GM20431 (cell line): ENCODE data around the gene OR51S1.
"Not testable (repeated sequence)": the region's sequence is repeated elsewhere in the genome, so short reads cannot be mapped to it uniquely, and the experiment has no call there.

ENCODE experiments used
- in situ Hi-C: fragments of 300-500 bp; cut with MseI, MboI; formaldehyde crosslinking; loops from one replicate; pipeline ENCODE4 v1.15.0; 2020; ENCODE audit warnings: low sequenced_read_pairs; ENCODE audit not compliant: unreplicated experiment

Gene OR51S1, protein sequence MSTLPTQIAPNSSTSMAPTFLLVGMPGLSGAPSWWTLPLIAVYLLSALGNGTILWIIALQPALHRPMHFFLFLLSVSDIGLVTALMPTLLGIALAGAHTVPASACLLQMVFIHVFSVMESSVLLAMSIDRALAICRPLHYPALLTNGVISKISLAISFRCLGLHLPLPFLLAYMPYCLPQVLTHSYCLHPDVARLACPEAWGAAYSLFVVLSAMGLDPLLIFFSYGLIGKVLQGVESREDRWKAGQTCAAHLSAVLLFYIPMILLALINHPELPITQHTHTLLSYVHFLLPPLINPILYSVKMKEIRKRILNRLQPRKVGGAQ

DNA sequence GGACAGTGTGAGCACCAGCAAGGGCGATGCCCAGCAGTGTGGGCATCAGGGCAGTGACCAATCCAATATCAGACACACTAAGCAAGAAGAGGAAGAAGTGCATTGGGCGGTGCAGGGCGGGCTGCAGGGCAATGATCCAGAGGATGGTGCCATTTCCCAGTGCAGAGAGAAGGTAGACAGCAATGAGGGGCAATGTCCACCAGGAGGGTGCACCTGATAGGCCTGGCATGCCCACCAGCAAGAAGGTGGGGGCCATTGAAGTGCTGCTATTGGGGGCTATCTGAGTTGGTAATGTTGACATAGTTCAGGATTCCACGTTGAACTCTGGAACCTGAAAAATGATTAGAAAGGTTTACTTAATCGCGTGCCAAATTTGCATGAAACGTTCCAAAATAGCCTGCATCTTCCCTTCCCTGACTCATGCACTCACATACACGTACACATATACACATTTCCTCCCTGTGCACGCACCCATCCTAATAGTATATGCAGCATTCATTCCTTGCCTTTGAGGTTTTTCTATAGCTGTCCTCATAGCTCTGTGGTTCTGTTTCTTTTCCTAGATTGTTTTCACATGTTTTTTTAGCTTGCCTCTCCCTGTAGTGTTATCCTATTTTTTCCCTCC is at the start of gene OR51S1:
Gene OR51S1, minus strand, starts transcription at position 301 of the 625 bp plus-strand sequence. Its CDS starts 0 bp downstream, at position 301.
- in situ Hi-C loops, result no loop called here

DNA sequence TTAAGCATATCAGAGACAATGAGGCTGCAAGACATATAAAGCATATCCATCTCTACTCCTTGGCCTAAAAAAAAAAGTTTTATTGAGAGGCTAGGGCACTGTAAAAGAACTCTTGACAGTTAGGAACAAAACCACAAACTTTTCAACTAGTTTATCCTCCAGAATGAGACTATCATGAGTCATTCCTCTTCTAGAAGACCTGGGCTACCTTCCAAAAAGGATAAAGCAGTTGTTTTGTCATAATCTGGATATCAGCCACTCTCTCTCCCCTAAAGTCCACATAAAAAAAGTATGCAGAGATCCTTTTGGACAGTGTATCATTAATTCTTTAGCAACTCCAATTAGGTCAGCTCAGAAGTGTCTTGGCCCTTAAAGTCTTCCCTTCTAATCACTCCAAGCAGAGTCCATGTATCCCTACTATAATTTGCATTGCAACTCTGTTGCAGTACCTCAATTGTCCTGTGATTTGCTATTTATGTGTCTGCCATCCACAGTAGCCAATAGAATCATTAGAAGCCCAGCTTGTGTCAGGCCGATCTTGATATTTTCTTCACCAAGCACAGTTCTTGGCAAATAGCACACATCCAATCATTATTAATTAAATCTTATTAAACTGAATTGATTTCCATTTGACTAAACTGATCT is 43.1 kb upstream of the OR51S1 start:
- in situ Hi-C loops, result no loop called here

DNA sequence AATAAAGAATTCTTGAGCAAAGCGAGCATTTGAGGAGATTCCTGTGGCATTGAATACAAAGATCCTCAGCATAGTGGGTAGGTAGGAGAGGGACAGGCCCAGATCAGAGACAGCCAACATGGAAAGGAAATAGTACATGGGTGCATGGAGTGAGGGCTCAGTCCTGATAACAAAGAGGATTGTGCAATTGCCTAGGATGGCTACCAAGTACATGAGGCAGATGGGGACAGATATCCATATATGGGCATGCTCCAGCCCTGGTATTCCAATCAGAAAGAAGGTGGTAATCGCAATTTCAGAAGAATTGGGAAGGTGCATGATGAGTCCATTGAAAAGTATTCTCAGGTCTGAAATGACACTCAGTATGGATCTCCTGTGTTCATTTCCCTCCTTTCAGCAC is 41.3 kb upstream of the OR51S1 start:
- in situ Hi-C loops, result no loop called here

DNA sequence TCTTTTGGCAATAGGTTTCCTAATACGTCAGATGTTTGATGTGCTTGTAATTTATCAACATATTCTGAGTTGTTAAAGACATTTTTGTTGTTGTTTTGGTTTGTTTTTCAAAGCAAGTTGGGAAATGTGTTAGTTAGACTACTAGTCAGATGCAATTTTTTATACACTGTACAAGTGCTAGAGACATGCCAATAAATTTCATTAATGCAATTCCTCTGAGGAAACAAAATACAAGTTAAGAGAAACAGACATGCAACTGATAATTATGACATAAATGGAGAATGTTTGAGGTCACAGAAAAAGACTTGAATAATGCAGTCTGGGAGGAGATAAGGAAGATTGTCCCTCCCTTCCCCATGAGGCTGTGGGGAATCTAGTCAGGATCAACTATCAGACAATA is 38.6 kb upstream of the OR51S1 start:
- in situ Hi-C loops, result no loop called here

DNA sequence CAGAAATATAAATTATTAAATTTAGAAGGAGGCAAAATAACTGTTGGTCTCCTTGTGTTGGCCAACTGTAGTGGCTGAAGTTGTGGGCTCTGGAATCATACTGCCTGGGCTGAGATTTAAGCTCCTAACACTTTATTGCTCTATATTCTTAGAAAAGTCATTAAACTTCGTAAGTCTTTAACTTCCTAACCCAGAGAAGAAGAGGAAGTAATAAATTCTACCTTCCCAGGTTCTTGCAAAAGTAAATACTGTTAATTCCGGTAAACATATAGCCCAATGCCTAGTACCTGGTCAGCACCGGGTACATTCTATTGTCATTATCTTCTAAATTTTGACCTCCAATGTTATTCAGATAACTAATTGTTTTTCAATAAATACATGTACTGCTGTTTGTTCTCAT is 37.2 kb upstream of the OR51S1 start:
- in situ Hi-C loops, result no loop called here

DNA sequence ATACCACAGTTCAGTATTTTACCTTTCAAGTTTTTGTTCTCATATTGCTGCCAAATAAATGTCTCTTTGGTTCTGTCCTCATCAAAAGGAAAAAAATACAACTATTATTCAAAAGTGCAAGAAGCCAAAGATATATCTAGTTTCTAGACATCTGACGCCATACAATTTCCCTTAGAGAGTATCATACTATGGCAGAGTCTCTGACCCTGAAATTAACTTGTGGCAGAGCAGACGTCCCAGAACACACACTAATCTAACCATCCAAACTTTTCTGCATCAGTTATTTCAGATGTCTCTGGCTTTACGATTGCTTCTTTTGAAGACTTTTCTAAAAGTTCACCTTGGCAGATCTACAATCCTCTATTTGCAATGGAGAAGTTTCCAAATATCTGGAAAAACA is 35.4 kb upstream of the OR51S1 start:
- in situ Hi-C loops, result no loop called here

DNA sequence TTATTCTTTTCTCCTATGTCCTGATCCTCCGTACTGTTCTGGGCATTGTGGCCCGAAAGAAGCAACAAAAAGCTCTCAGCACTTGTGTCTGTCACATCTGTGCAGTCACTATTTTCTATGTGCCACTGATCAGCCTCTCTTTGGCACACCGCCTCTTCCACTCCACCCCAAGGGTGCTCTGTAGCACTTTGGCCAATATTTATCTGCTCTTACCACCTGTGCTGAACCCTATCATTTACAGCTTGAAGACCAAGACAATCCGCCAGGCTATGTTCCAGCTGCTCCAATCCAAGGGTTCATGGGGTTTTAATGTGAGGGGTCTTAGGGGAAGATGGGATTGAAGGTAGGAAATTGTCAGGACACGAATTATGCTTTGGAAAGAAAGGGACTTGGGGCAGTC is 33.5 kb upstream of the OR51S1 start:
- in situ Hi-C loops, result no loop called here

DNA sequence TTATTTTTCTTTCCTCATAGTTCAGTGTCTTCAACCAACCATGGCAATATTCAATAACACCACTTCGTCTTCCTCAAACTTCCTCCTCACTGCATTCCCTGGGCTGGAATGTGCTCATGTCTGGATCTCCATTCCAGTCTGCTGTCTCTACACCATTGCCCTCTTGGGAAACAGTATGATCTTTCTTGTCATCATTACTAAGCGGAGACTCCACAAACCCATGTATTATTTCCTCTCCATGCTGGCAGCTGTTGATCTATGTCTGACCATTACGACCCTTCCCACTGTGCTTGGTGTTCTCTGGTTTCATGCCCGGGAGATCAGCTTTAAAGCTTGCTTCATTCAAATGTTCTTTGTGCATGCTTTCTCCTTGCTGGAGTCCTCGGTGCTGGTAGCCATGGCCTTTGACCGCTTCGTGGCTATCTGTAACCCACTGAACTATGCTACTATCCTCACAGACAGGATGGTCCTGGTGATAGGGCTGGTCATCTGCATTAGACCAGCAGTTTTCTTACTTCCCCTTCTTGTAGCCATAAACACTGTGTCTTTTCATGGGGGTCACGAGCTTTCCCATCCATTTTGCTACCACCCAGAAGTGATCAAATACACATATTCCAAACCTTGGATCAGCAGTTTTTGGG is 33.0 kb upstream of the OR51S1 start, which contains the start of gene OR51T1:
Gene OR51T1, plus strand, starts transcription at position 41 of the 641 bp plus-strand sequence. Its CDS starts 0 bp downstream, at position 41.
- in situ Hi-C loops, result no loop called here

DNA sequence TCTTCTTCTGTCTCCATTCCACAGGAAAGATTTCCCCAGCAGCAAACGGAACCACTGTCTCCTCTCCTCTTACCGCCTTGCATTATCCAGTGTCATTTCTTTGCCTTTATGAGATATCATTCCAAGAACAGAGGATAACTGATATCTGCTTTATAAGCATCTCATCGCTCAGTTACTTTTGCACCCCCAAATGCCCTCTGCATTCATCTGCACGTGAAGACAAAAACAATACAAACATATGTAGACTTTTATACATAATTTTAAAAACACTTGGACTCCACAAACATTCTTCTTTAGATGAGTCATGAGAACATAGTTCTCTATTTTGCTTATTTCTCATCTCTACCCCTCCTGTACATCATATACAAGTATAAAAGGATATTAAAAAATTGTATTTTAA is 32.2 kb upstream of the OR51S1 start:
- in situ Hi-C loops, result no loop called here

DNA sequence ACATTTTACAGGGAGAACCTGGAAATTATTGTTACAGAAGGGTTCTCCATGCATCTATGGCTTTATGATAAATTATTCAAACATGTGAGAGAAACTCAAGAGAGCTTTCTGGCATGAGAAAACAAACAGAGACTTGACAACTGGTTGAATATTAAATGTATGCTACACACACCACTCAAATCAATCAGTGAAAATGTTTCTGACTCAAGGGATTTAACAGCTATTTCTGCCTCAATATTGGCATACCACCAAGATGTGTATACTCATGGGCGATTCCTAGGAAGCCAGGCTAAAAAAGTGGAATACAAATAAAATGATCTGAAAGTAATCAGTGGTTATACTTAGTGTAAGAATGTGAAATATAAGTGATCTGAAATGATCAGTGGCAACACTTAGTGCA is 16.8 kb upstream of the OR51S1 start:
- in situ Hi-C loops, result no loop called here

DNA sequence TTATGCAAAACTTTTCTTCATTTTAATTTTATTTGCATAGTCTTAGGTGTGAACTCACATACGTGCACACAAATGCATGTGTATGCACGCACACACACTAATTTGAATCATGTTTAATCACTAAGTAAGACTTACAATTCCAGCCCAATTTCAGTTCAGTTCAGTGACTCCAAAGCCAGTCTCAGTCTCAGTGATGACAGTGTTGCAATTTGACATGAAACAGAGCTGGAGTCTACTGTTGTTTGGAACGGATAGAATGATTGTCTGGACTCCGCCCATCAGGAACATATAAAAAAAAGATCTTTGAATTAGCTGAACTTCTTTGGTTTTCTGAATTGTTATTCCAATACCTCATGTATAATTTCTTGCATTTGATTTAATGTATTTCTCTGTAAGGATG is 14.9 kb upstream of the OR51S1 start:
- in situ Hi-C loops, result no loop called here

DNA sequence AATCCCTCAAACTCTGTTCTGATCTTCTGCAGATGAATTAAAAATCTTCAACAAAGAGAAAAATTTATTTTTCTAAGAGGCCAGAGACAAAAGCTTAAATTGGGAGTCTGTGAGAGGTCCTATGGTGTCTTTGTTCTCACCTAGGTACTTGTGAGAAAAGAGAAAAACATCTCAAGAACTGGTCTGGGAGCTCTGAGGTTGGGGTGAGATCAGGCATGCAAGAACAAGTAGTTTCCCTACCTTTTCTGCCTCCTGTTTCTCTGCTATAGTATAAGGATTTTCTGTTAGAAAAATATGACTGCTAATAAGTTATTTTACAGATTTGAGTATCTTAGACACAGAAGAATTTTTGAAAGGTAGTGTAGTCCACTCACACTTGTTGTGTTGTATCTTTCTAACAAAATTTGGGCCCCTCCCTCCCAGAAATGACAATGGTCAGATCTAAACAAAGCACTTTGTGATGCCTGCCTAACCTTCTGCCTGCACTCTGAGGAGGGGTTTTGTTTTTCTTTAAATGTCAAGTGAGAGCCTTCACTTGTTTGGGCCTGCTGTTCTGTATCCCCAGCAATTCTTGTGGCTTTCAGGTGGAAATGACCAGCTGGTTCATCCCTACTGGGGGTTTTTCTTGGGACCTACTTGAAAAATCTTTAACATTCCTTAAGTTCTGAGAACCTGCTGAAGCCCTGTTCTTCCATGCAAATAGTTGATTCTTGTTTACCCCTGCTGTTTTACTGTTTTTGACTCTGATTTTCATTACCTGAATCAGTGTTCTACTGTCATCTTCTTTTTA is 13.6 kb upstream of the OR51S1 start:
- in situ Hi-C loops, result no loop called here

DNA sequence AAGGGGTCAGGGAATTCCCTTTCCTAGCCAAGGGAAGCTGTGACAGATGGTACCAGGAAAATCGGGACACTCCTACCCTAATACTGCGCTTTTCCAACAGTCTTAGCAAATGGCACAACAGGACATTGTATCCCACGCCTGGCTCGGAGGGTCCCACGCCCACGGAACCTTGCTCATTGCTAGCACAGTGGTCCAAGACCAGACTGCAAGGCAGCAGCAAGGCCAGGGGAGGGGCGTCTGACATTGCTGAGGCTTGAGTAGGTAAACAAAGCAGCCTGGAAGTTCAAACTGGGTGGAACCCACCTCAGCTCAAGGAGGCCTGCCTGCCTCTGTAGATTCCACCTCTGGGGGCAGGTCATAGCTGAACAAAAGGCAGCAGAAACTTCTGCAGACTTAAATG is 5.3 kb upstream of the OR51S1 start:
- in situ Hi-C loops, result not testable (repeated sequence)

DNA sequence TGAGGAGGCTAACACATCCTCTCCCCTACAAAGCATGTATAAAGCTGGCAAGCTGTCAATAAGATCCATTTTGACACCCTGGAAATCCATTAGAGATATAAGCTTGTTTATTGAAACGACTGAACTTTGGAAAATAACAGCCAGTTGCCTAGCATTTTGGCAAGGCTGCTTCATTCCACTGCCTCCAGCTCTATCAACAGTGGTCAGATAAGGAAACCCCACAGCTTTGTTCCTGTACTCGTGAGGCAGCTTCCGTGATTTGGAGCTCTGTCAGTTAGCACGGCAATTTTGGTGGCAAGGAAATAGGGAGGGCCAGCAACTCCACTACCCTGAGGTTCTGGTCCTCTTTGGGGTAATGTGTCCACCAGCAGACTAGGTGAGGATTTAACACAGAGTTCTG is 2.0 kb upstream of the OR51S1 start:
- in situ Hi-C loops, result no loop called here

DNA sequence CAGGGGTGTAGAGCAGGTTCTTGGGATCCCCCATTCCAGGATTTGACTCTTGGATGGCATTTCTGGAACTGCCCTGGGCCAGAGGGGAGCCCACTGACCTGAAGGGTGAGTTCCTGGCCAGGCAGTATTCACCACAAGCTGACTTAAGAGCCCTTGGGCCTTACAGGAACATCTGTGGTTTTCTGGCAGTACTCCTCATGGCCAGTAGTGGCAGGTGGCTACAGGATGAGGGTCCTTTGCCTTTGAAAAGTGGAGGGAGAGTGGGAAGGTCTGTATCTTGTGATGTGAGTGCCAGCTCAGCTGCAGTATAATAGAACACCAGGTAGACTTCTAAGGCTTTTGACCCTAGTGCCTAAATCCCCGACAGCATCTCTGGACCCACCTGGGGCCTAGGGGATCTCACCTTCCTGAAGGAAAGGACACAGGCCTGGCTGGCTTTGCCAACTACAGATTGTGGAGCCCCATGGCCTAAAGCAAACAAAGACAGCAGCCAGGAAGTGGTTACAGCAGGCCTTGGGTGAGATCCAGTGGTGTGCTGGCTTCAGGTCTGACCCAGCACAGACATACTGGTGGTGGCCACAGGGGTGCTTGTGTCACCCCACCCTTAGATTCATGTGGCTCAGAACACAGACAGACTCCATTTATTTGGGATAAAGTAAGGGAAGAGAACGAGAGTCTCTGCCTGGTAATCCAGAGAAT is 9.0 kb downstream of the OR51S1 start:
- in situ Hi-C loops, result no loop called here

DNA sequence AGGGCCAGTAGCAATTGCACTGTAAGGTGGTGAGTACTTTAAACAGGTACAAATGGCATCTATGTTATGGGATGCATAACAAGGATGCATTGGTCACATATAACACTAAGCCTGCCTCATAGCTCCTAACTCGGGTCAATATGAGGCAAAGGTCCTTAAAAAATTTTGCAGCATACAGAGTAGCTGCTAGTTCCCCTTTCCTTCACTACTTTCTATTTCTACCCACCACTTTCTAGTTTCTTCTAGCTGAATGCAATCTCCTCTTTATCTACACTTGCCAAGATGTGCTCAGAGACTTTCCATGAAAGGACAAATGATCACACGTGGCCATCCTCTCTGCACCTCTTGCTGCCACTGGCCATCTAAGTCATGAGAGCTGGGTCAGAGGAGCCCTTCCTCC is 18.1 kb downstream of the OR51S1 start:
- in situ Hi-C loops, result no loop called here

DNA sequence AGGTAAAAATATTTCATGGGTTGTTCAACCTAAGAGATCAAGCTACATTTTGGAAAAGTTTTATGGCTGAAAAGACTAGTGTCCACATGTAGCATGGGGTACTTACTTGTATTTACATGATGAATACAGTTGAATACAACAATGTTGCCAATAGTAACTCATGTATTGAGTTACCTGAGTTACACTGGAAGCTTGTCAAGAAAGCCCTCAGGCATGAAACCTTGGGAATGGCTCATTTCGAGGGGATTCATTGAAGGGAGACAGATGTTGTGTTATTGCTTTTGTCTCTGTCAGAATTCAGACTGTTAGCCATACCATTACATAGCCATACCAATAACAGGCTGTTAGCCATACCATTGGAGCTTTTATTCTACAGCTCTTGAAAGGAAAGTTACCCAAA is 18.7 kb downstream of the OR51S1 start:
- in situ Hi-C loops, result no loop called here

DNA sequence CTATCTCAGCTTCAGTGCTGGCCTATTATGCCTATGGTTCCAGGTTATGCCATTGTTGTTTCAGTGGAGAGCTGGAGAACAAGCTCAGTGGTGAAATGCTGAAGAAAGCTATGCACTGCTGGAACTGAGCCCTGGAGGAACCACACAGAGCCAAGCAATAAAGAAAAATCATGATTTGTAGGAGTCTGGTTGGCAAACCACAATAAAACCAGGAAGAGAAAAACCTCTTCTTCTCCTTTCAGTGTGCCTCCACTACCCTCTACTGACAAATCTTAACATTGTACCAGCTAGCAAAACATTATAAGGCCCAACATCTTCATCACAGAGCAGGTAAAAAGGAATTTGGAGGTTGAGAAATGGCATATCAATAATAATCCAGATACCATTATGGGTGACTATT is 22.6 kb downstream of the OR51S1 start:
- in situ Hi-C loops, result no loop called here

DNA sequence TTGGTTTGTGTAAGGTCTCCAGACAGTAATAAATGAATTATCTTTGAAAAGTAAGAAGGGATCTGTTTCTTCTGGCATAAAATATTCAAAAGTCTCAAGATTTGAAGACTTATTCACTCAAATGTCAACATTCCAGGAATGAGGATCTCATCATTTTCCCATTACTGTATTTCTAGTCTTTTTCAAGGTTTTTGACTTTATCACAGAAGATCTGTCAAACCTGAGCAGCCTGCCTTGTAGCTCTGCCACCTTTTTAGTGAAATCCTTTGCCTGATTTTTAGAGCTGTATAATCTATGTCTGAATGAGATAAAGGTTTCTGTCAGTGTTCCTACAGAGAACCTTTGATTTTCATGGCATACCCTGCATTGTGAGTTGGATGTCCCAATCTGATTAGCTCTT is 23.9 kb downstream of the OR51S1 start:
- in situ Hi-C loops, result no loop called here

DNA sequence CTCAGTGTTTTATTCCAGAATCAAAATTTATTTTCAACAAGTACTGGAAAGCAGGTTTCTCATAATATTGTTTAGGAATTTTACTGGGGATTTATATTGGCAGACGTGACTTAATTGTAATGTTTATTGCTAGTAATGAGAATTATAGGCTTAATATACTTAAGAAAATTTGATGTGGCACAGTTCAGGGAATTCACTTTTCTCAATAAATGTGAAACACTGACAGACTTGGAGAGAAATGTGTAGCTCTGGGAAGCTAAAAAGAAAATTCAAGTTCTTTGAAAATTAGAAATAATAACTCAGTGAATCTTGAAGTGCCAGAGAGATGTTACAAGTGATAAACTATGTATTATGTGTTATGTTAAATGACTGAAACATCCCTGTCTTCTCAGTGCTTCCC is 28.0 kb downstream of the OR51S1 start, which contains the start of gene OR51F2:
Gene OR51F2, plus strand, starts transcription at position 301 of the 400 bp plus-strand sequence. CDS start 101 bp downstream, outside the sequence.
- in situ Hi-C loops, result no loop called here
